HepG2 (cell line): ENCODE results near the gene AGAP1. TPM values are rescaled to one million over a fixed set of nuclear protein-coding genes. Genes with fewer than 3 reads are reported as not detected.
A peak's percentile ranks its signal among the peaks of the same experiment; 100 is the strongest.

Experiments used
- ATM ChIP-seq: fragments of 450-650 bp; IDR thresholded peaks from 2 replicates; pipeline ENCODE4 v1.7.1; 2017; ENCODE audit warnings: mild to moderate bottlenecking, borderline replicate concordance
- BCL3 ChIP-seq: sonication (generic); formaldehyde crosslinking; IDR thresholded peaks from 2 replicates; pipeline ENCODE4 v1.5.1; 2020; ENCODE audit warnings: mild to moderate bottlenecking, missing genetic modification reagents, moderate library complexity
- BRD4 ChIP-seq: sonication (generic); formaldehyde crosslinking; IDR thresholded peaks from 2 replicates; pipeline ENCODE4 v1.4.0; 2020; ENCODE audit warnings: missing genetic modification reagents
- ELK4 ChIP-seq: sonication (generic); formaldehyde crosslinking; IDR thresholded peaks from 2 replicates; pipeline ENCODE4 v1.9.0; 2021; ENCODE audit warnings: missing genetic modification reagents, borderline replicate concordance
- JDP2 ChIP-seq: sonication (generic); formaldehyde crosslinking; IDR thresholded peaks from 2 replicates; pipeline ENCODE4 v1.8.1; 2022; ENCODE audit warnings: missing genetic modification reagents, borderline replicate concordance
- RNF219 ChIP-seq: sonication (generic); formaldehyde crosslinking; IDR thresholded peaks from 2 replicates; pipeline ENCODE4 v1.5.0; 2020; ENCODE audit warnings: mild to moderate bottlenecking, missing genetic modification reagents
- SMARCE1 ChIP-seq: fragments of 450-650 bp; IDR thresholded peaks from 2 replicates; pipeline ENCODE4 v1.6.1; 2017; ENCODE audit warnings: borderline replicate concordance
- TBP ChIP-seq: sonication (generic); formaldehyde crosslinking; IDR thresholded peaks from 2 replicates; pipeline ENCODE4 v1.5.0; 2020; ENCODE audit warnings: missing genetic modification reagents
- TEAD2 ChIP-seq: sonication (generic); formaldehyde crosslinking; IDR thresholded peaks from 2 replicates; pipeline ENCODE4 v1.9.0; 2021; ENCODE audit warnings: missing genetic modification reagents
- ZBTB20 ChIP-seq: sonication (generic); formaldehyde crosslinking; IDR thresholded peaks from 2 replicates; pipeline ENCODE4 v1.8.1; 2023; ENCODE audit warnings: missing genetic modification reagents, low read depth, mild to moderate bottlenecking, borderline replicate concordance
- ZNF318 ChIP-seq: sonication (generic); formaldehyde crosslinking; IDR thresholded peaks from 2 replicates; pipeline ENCODE4 v1.4.0; 2020; ENCODE audit warnings: mild to moderate bottlenecking, missing genetic modification reagents
- ZNF501 ChIP-seq: sonication (generic); formaldehyde crosslinking; IDR thresholded peaks from 2 replicates; pipeline ENCODE4 v1.5.1; 2020; ENCODE audit warnings: mild to moderate bottlenecking, moderate library complexity, missing genetic modification reagents
- ZNF569 ChIP-seq: sonication (generic); formaldehyde crosslinking; IDR thresholded peaks from 2 replicates; pipeline ENCODE4 v1.5.0; 2020; ENCODE audit warnings: mild to moderate bottlenecking, missing genetic modification reagents, moderate library complexity, borderline replicate concordance
- polyA plus RNA-seq, 8 experiments: library from polyadenylated mRNA; depleted of rRNA in 3 of 8; stranded (reverse) in 7 of 8; unstranded in 1 of 8; fragments of >200 nt; fragmentation: Illumina TruSeq in 4 of 8; extraction: Trizol in 4 of 8; gene quantifications; 2 replicates each; pipeline versions ENCODE4 v1.2.1 to v1.2.3, GENCODE V29; 2011 to 2016; ENCODE audit warnings: low read depth in 4 of 8, missing spikeins in 1 of 8, mixed read lengths in 1 of 8; ENCODE audit not compliant: insufficient read depth in 1 of 8
- total RNA-seq, 5 experiments: library from RNA; depleted of rRNA; stranded (reverse); fragments of >200 nt; fragmentation: Illumina TruSeq; extraction: Trizol; gene quantifications; 2 replicates each; pipeline ENCODE4 v1.2.3, GENCODE V29; 2016; ENCODE audit warnings: low read depth in 1 of 5
- TF ChIP-seq, protein P1 (sequence below): sonication (generic); formaldehyde crosslinking; IDR thresholded peaks from 2 replicates; pipeline ENCODE4 v1.4.0; 2020; ENCODE audit warnings: mild to moderate bottlenecking, missing genetic modification reagents
- TF ChIP-seq, protein P2 (sequence below): sonication (generic); formaldehyde crosslinking; IDR thresholded peaks from 2 replicates; pipeline ENCODE4 v1.8.1; 2023; ENCODE audit warnings: missing genetic modification reagents, mild to moderate bottlenecking, borderline replicate concordance

Gene AGAP1
- total and polyA plus RNA-seq, 2 of the 13 experiments (the other 11 are each of a cell fraction or from before 2014, with no cell fraction given) = 21.2 to 32.7 TPM

- TF ChIP-seq TBP (CRISPR knock-in tag) (no peak), ZNF501 (CRISPR knock-in tag) (peak; percentile 34; the same call in 1 of the 2 replicates), TEAD2 (CRISPR knock-in tag) (no peak), ZBTB20 (CRISPR knock-in tag) (peak; percentile 54; the same call in 1 of the 2 replicates), BCL3 (CRISPR knock-in tag) (peak; percentile 90), RNF219 (CRISPR knock-in tag) (no peak), ZNF318 (no peak), ZNF569 (CRISPR knock-in tag) (peak; percentile 47; the same call in 1 of the 2 replicates), JDP2 (no peak), SMARCE1 (no peak), ELK4 (CRISPR knock-in tag) (no peak), BRD4 (no peak), ATM (no peak)
- TF ChIP-seq, protein P1, sequence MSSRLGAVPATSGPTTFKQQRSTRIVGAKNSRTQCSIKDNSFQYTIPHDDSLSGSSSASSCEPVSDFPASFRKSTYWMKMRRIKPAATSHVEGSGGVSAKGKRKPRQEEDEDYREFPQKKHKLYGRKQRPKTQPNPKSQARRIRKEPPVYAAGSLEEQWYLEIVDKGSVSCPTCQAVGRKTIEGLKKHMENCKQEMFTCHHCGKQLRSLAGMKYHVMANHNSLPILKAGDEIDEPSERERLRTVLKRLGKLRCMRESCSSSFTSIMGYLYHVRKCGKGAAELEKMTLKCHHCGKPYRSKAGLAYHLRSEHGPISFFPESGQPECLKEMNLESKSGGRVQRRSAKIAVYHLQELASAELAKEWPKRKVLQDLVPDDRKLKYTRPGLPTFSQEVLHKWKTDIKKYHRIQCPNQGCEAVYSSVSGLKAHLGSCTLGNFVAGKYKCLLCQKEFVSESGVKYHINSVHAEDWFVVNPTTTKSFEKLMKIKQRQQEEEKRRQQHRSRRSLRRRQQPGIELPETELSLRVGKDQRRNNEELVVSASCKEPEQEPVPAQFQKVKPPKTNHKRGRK (CRISPR knock-in tag) = no peak
- TF ChIP-seq, protein P2, sequence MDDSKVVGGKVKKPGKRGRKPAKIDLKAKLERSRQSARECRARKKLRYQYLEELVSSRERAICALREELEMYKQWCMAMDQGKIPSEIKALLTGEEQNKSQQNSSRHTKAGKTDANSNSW (CRISPR knock-in tag) = no peak
Measured at GRCh38 chr2:236117861-236118269, 624.0 kb downstream of the AGAP1 start (continued).
